Measurements from ENCODE around the gene ATP10A. TPM values are rescaled to one million over a fixed set of nuclear protein-coding genes. Genes with fewer than 3 reads are reported as not detected.

The ATP10A gene
- total RNA-seq, 4 donors from 2014 or later = 8.4 to 19.3 (median 16.5) TPM

- TF ChIP-seq, protein P1, sequence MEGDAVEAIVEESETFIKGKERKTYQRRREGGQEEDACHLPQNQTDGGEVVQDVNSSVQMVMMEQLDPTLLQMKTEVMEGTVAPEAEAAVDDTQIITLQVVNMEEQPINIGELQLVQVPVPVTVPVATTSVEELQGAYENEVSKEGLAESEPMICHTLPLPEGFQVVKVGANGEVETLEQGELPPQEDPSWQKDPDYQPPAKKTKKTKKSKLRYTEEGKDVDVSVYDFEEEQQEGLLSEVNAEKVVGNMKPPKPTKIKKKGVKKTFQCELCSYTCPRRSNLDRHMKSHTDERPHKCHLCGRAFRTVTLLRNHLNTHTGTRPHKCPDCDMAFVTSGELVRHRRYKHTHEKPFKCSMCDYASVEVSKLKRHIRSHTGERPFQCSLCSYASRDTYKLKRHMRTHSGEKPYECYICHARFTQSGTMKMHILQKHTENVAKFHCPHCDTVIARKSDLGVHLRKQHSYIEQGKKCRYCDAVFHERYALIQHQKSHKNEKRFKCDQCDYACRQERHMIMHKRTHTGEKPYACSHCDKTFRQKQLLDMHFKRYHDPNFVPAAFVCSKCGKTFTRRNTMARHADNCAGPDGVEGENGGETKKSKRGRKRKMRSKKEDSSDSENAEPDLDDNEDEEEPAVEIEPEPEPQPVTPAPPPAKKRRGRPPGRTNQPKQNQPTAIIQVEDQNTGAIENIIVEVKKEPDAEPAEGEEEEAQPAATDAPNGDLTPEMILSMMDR (IDR thresholded peaks at IDR 0.05) = no peak
- ATAC-seq (ENCODE audit: low FRiP score) = no peak
- DNase-seq (ENCODE audit: low spot score) = no peak
Observed at GRCh38 chr15:25876231-25877140, 13.4 kb upstream of the ATP10A start.

GRCh38 chr15:25875566-25875965 lies 12.4 kb upstream of the ATP10A start:
- DNase-seq (ENCODE audit: low spot score) = no peak
- no peak for ATAC-seq (ENCODE audit: low FRiP score)
- TF ChIP-seq, protein P1 (IDR thresholded peaks at IDR 0.05) = no peak

DNA sequence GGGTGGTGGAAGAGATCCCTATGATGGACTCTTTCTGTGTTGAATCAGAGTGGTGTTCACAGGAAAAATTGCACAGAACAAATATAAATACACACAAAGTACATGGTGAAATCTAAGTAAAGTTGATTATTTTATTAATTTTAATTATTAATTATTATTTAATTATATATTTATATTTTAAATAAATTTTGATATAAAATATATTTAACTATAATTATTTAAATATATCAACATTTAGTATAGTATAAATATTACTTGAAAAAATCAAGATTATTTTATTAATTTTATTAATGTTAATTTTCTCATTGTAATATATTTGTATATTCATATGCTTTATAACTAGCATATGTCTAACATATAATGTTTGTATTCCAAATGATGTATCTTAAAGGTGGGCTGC lies 11.3 kb upstream of the ATP10A start:
- TF ChIP-seq, protein P1 (IDR thresholded peaks at IDR 0.05) = no peak
- DNase-seq (ENCODE audit: low spot score) (no peak), ATAC-seq (ENCODE audit: low FRiP score) (no peak)

- ATAC-seq (ENCODE audit: low FRiP score) (no peak), DNase-seq (ENCODE audit: low spot score) (no peak)
- TF ChIP-seq, protein P1 (IDR thresholded peaks at IDR 0.05) = no peak
Observed at GRCh38 chr15:25871403-25871802, 8.3 kb upstream of the ATP10A start.

- TF ChIP-seq, protein P1 (IDR thresholded peaks at IDR 0.05) = no peak
- DNase-seq (ENCODE audit: low spot score) (no peak), ATAC-seq (ENCODE audit: low FRiP score) (no peak)
Observed at GRCh38 chr15:25870938-25871337, 7.8 kb upstream of the ATP10A start.

DNA sequence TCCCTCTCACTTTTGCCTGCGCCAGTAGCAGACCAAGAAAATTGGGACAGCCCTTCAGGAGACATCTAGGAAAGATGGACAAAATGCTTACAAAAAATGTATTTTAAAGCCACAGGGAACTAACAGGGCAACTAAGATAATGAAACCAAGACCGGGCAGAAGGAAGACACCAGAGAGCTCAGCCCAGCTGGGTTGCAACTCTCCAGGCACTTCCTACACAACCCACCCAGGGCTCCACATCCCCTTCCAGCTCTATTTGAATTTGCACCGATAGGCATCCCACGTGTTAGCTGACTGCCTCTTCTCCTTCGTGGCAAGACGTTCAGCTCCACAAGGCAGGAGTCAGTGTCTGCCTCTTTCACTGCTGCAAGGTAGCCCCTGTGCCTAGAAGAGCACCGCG lies 6.6 kb upstream of the ATP10A start:
- ATAC-seq (ENCODE audit: low FRiP score) = no peak
- TF ChIP-seq, protein P1 (IDR thresholded peaks at IDR 0.05) = no peak
- DNase-seq (ENCODE audit: low spot score) = no peak

GRCh38 chr15:25866874-25867273 lies 3.7 kb upstream of the ATP10A start:
- DNase-seq (ENCODE audit: low spot score) = no peak
- no peak for ATAC-seq (ENCODE audit: low FRiP score)
- TF ChIP-seq, protein P1 (IDR thresholded peaks at IDR 0.05) = no peak
